Thoracic aorta (tissue), 2 donors: ENCODE data around the gene ZNF326. TPM values are rescaled to one million over a fixed set of nuclear protein-coding genes. Genes with fewer than 3 reads are reported as not detected.

Source experiments
- ATAC-seq: fragments of 150-250 bp; one replicate; pipeline ENCODE4 v1.8.0; 2017; ENCODE audit warnings: low read depth; ENCODE audit not compliant: insufficient number of reproducible peaks, low FRiP score
- DNase-seq: peaks from one replicate; pipeline ENCODE4 v3.0.0-alpha.2; 2020; ENCODE audit warnings: low spot score
- H3K27ac ChIP-seq, 2 donors: fragments of 200-600 bp; sonication (generic); 1 replicate in 1 of 2; 2 replicates in 1 of 2; pipeline ENCODE4 v1.5.1; 2016; ENCODE audit warnings: mild to moderate bottlenecking in 2 of 2, moderate library complexity in 2 of 2
- H3K27me3 ChIP-seq: fragments of 200-600 bp; sonication (generic); replicated peaks from 2 replicates; pipeline ENCODE4 v1.6.0; 2016; ENCODE audit warnings: mild to moderate bottlenecking; ENCODE audit not compliant: insufficient read depth
- H3K36me3 ChIP-seq: fragments of 200-600 bp; sonication (generic); one replicate; pipeline ENCODE4 v1.5.1; 2016
- H3K4me1 ChIP-seq, 2 donors: fragments of 200-600 bp; sonication (generic); 1 replicate in 1 of 2; 2 replicates in 1 of 2; pipeline versions ENCODE4 v1.5.1 to v1.6.0; 2016; ENCODE audit warnings: low read depth in 2 of 2, mild to moderate bottlenecking in 1 of 2; ENCODE audit not compliant: control insufficient read depth in 1 of 2
- H3K4me3 ChIP-seq: fragments of 200-600 bp; sonication (generic); 2 replicates; pipeline ENCODE4 v1.5.1; 2016; ENCODE audit warnings: mild to moderate bottlenecking
- H3K9me3 ChIP-seq: fragments of 200-600 bp; sonication (generic); 2 replicates; pipeline ENCODE4 v1.5.1; 2016
- CTCF ChIP-seq: fragments of 200-600 bp; sonication (generic); IDR thresholded peaks from one replicate; pipeline ENCODE4 v1.5.1; 2019; ENCODE audit warnings: antibody characterized with exemption
- total RNA-seq, 2 donors: library from RNA; depleted of rRNA; stranded (reverse); fragments of >200 nt; gene quantifications; one replicate each; pipeline versions ENCODE4 v1.1.0 to v1.2.3, GENCODE V29; 2016

Gene ZNF326
- total RNA-seq, 2 donors from 2014 or later, result 21.8 to 31.1 TPM

DNA sequence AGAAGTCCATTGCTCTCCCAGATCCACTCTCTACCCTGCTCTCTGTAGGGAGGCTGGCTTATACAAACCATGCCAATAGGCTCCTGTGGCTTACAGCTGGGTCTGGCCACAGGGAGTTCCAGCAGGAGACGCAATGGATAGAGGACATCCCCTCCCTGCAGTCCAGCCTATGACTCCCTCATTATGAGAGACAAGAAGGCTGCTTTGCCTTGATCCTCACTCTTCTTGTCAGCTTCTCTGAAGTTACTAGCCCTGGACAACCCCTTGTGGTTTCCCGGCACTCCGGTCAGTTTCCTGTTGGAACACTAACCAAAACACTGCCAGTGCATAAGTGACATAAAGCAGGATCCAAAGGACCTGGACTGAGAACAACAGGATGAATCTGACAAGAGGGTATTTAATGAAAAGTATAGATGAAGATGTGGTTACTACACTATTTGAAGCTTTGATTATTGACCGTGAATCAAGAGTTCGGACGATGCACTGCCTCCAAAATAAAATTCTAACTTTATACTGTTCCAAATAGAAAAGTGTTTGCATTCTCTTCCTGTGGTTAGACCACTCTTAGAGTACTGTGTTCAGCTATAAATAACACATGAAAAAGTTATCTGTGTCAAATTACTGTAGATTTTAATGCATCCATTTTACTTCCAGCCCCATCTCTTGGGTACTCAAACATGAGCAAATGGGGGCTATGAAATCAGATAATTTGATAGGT lies 32.7 kb upstream of the ZNF326 start:
- Histone ChIP-seq H3K27me3 (no peaks in the 10 kb centered on the region), H3K4me1 (no peaks in the 10 kb centered on the region), H3K27ac (no peak overlapping the region), H3K9me3 (no peaks in the 10 kb centered on the region), H3K36me3 (no peaks in the 10 kb centered on the region), H3K4me3 (no peak overlapping the region)
- no peak for TF ChIP-seq CTCF
- ATAC-seq, result no peak
- DNase-seq, result no peak

DNA sequence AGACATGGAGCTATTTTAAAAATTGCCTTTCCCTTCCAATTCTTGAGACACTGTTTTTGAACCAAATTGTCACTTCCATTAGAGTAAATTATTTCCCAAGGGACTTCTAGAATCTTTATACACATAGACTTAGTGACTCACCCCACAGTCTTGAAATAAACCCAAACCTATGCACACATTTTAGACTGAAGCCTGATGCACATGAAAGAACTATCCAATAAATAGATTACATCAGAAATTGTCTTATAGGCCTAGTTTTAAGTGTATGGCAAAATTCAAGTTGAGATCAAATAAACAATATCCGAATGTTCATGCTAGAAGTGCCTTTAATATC lies 32.2 kb upstream of the ZNF326 start:
- DNase-seq (no peak), ATAC-seq (no peak)
- no peaks in the 10 kb centered on the region for H3K27me3 ChIP-seq
- no peaks in the 10 kb centered on the region for H3K9me3 ChIP-seq
- no peaks in the 10 kb centered on the region for H3K36me3 ChIP-seq
- no peak overlapping the region for H3K4me3 ChIP-seq
- no peak for TF ChIP-seq CTCF
- H3K27ac ChIP-seq, result no peak overlapping the region
- no peaks in the 10 kb centered on the region for H3K4me1 ChIP-seq

GRCh38 chr1:89965193-89965768 lies 29.6 kb upstream of the ZNF326 start:
- ATAC-seq, result no peak
- Histone ChIP-seq H3K27me3 (no peaks in the 10 kb centered on the region), H3K36me3 (no peaks in the 10 kb centered on the region)

DNA sequence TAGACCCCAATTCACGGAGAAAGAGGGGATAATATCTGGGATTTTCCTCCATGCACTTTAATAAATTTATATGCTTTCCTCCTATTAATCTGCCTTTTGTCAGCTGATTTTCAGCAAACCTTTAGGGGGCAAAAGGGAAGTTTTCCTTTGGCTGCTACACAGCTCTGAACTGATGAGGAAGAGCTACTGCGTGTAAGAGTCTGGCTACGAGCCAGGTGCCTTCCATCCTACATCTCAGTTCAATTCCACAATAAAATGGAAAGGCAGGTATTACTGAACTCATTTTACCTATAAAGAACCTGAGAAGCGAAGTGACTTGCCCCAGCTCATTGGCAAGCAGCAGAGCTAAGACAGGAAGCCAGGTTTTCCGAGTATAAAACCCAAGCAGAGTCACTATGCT lies 28.3 kb upstream of the ZNF326 start:
- H3K4me1 ChIP-seq, result no peaks in the 10 kb centered on the region
- no peaks in the 10 kb centered on the region for H3K27me3 ChIP-seq
- H3K9me3 ChIP-seq, result no peaks in the 10 kb centered on the region
- no peaks in the 10 kb centered on the region for H3K36me3 ChIP-seq
- no peak for TF ChIP-seq CTCF
- no peak overlapping the region for H3K4me3 ChIP-seq
- no peak overlapping the region for H3K27ac ChIP-seq
- DNase-seq (no peak), ATAC-seq (no peak)

More at GRCh38 chr1:89965193-89965768, 29.6 kb upstream of the ZNF326 start:
- no peak for DNase-seq
- H3K9me3 ChIP-seq, result no peaks in the 10 kb centered on the region
- no peak for TF ChIP-seq CTCF
- H3K27ac ChIP-seq, result no peak overlapping the region
- no peaks in the 10 kb centered on the region for H3K4me1 ChIP-seq
- H3K4me3 ChIP-seq, result no peak overlapping the region

DNA sequence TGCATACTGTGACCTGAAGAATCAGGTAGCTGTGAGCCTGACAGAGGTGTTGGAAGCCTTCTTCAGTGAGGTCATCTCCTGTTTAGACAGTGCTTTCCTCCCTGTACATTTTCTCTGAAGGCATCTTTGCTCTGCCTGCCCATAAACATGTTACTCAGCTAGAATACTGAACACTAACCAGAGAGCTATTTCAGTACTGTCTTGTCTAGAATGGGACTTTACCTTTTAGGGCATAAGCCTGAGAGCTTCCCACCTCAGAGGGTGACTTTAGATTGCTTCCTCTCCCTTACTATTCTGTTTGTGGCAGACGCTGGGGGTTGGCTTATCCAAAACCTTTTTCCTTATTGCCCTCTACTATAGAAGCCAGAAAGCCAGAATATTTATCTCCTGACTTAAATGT lies 23.3 kb upstream of the ZNF326 start:
- no peak for ATAC-seq
- Histone ChIP-seq H3K36me3 (no peaks in the 10 kb centered on the region), H3K27ac (no peak overlapping the region), H3K9me3 (no peaks in the 10 kb centered on the region), H3K27me3 (no peaks in the 10 kb centered on the region), H3K4me1 (peaks cover 0 to 5% of the 10 kb centered on the region in 2 donors), H3K4me3 (no peak overlapping the region)
- DNase-seq, result no peak
- no peak for TF ChIP-seq CTCF
